HUES64 (cell line): Measurements from ENCODE around the gene RSL1D1.
A peak's percentile ranks its signal among the peaks of the same experiment; 100 is the strongest.
"Not testable (repeated sequence)": the region's sequence is repeated elsewhere in the genome, so short reads cannot be mapped to it uniquely, and the experiment has no call there.

ENCODE experiments used
- H3K27ac ChIP-seq: 2 replicates; pipeline ENCODE4 v1.7.0; 2013; ENCODE audit warnings: low read depth, low read length, inconsistent platforms
- H3K27me3 ChIP-seq: 2 replicates; pipeline ENCODE4 v1.6.1; 2013; ENCODE audit warnings: mild to moderate bottlenecking, low read length; ENCODE audit not compliant: insufficient read depth
- H3K36me3 ChIP-seq: 2 replicates; pipeline ENCODE4 v1.6.1; 2013; ENCODE audit warnings: mild to moderate bottlenecking, low read length; ENCODE audit not compliant: insufficient read depth
- H3K4me1 ChIP-seq: 2 replicates; pipeline ENCODE4 v1.6.1; 2013; ENCODE audit warnings: mild to moderate bottlenecking, low read length, moderate library complexity; ENCODE audit not compliant: insufficient read depth
- H3K4me3 ChIP-seq: 2 replicates; pipeline ENCODE4 v1.5.1; 2013; ENCODE audit warnings: mild to moderate bottlenecking, low read length, moderate library complexity
- H3K9ac ChIP-seq: 2 replicates; pipeline ENCODE4 v1.6.1; 2013; ENCODE audit warnings: mild to moderate bottlenecking, low read depth, low read length
- H3K9me3 ChIP-seq: 2 replicates; pipeline ENCODE4 v1.6.1; 2013; ENCODE audit warnings: low read depth, low read length; ENCODE audit not compliant: insufficient read depth
- WGBS: fragments of 150-250, 120-280 bp; methylation state at CpG from one replicate; pipeline ENCODE4 v1.1.7; 2013; ENCODE audit warnings: missing lambda C conversion rate; 5-methylcytosine and 5-hydroxymethylcytosine counted together

RSL1D1 gene

GRCh38 chr16:11819798-11820197 is 31.5 kb downstream of the RSL1D1 start:
- H3K36me3 ChIP-seq, result no peaks in the 10 kb centered on the region
- H3K9ac ChIP-seq, result no peak overlapping the region
- H3K27me3 ChIP-seq, result no peaks in the 10 kb centered on the region
- H3K4me1 ChIP-seq, result peaks cover 4% of the 10 kb centered on the region; the same call in 1 of the 2 replicates
- H3K27ac ChIP-seq, result no peak overlapping the region
- 95% methylated on average over 10 of the region's 10 CpGs for WGBS
- no peaks in the 10 kb centered on the region for H3K9me3 ChIP-seq
- H3K4me3 ChIP-seq, result no peak overlapping the region

GRCh38 chr16:11818970-11819369 is 32.4 kb downstream of the RSL1D1 start:
- not testable (repeated sequence) for H3K9me3 ChIP-seq, H3K27me3 ChIP-seq, H3K36me3 ChIP-seq, H3K4me1 ChIP-seq, H3K9ac ChIP-seq, H3K27ac ChIP-seq, H3K4me3 ChIP-seq
- 95% methylated on average over 13 of the region's 13 CpGs for WGBS

DNA sequence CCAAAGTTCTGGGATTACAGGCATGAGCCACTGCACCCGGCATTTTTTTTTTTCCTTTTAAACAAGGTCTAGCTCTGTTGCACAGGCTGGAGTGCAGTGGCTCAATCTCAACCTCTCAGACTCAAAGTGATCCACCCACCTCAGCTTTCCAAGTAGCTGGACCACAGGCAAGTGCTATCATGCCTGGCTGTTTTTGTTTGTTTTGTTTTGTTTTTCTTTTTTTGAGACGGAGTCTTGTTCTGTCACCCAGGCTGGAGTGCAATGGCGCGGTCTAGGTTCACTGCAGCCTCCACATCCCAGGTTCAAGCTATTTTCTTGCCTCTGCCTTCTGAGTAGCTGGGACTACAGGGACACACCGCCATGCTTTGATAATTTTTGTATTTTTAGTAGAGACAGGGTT is 35.2 kb downstream of the RSL1D1 start:
- Histone ChIP-seq H3K27ac (no peak overlapping the region), H3K36me3 (no peaks in the 10 kb centered on the region), H3K9ac (no peak overlapping the region), H3K4me3 (no peak overlapping the region), H3K9me3 (no peaks in the 10 kb centered on the region), H3K4me1 (no peaks in the 10 kb centered on the region), H3K27me3 (no peaks in the 10 kb centered on the region)
- WGBS, result 78% methylated on average over 5 of the region's 5 CpGs

DNA sequence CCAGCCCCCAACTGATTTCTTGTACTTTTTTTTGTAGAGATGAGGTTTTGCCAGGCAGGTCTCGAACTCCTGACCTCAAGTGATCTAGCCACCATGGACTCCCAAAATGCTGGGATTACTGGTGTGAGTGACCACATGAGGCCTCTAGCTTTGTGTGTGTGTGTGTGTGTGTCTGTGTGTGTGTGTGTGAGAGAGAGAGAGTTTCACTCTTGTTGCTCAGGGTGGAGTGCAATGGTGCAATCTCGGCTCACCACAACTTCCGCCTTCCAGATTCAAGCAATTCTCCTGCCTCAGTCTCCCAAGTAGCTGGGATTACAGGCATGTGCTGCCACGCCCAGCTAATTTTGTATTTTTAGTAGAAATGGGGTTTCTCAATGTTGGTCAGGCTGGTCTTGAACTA is 36.5 kb downstream of the RSL1D1 start:
- 98% methylated on average over 4 of the region's 4 CpGs for WGBS

DNA sequence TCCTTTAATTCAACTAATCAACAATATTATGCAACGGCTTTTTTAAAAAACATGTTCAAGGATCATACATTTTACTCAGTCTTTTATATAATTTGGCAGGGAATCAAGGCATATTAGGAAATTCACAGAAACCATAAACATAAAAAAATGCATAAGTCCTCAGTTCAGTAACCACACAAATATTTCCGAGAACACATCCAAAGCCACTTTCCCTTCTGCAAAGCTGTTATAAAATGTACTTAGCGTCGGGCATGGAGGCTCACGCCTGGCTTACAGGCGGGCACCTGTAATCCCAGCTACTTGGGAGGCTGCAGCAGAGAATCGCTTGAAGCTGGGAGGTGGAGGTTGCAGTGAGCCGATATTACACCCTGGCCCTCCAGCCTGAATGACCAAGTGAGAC is 44.6 kb downstream of the RSL1D1 start:
- Histone ChIP-seq H3K27me3 (no peaks in the 10 kb centered on the region), H3K4me1 (no peaks in the 10 kb centered on the region), H3K27ac (no peak overlapping the region), H3K9me3 (no peaks in the 10 kb centered on the region), H3K9ac (no peak overlapping the region), H3K4me3 (no peak overlapping the region), H3K36me3 (no peaks in the 10 kb centered on the region)
- WGBS, result 98% methylated on average over 6 of the region's 8 CpGs

More for the DNA sequence above, 36.5 kb downstream of the RSL1D1 start:
- not testable (repeated sequence) for H3K9ac ChIP-seq, H3K36me3 ChIP-seq, H3K27me3 ChIP-seq, H3K4me1 ChIP-seq, H3K4me3 ChIP-seq, H3K27ac ChIP-seq, H3K9me3 ChIP-seq

DNA sequence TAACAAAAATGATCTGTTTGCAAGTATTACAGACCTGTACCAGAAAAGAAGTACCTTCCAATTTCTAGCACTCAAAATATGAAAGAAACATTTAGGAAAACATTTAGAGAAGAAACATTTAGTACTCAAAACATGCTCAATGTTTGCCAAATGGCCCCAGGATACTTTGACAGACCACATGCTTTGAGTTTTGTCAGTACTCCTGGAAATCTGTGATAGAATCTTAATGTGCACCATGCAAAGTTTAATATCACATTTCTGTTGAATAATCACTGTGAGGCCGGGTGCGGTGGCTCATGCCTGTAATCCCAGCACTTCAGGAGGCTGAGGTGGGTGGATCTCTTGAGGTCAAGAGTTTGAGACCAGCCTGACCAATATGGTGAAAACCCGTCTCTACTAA is 45.8 kb downstream of the RSL1D1 start:
- no peaks in the 10 kb centered on the region for H3K9me3 ChIP-seq
- 94% methylated on average over 3 of the region's 3 CpGs for WGBS

GRCh38 chr16:11801481-11802021 is 49.8 kb downstream of the RSL1D1 start:
- H3K27ac ChIP-seq, result no peak overlapping the region
- 92% methylated on average over 3 of the region's 3 CpGs for WGBS
- peaks cover 8% of the 10 kb centered on the region; the same call in 1 of the 2 replicates for H3K4me1 ChIP-seq

More for the DNA sequence above, 45.8 kb downstream of the RSL1D1 start:
- Histone ChIP-seq H3K27me3 (no peaks in the 10 kb centered on the region), H3K36me3 (no peaks in the 10 kb centered on the region), H3K4me1 (no peaks in the 10 kb centered on the region), H3K9ac (no peak overlapping the region), H3K4me3 (no peak overlapping the region), H3K27ac (no peak overlapping the region)

DNA sequence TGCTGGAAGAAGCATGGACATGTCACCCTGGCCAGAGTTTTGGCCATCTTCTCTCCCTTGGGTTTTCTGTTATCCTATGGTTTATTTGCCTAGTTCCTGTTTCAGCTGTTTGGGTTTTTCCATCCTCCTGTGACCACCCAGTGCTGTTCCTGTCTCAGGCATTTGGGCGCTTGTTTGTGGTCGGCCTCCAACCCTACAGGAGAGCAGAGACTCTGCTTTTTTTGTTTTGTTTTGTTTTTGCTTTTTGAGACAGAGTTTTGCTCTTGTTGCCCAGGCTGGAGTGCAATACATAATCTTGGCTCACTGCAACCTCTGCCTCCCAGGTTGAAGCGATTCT is 51.0 kb downstream of the RSL1D1 start:
- Histone ChIP-seq H3K36me3 (no peaks in the 10 kb centered on the region), H3K4me1 (peaks cover 8% of the 10 kb centered on the region; the same call in 1 of the 2 replicates), H3K4me3 (no peak overlapping the region), H3K27ac (no peak overlapping the region), H3K27me3 (no peaks in the 10 kb centered on the region), H3K9me3 (no peaks in the 10 kb centered on the region), H3K9ac (no peak overlapping the region)
- 93% methylated on average over 3 of the region's 3 CpGs for WGBS

More at GRCh38 chr16:11801481-11802021, 49.8 kb downstream of the RSL1D1 start:
- H3K36me3 ChIP-seq, result no peaks in the 10 kb centered on the region
- no peak overlapping the region for H3K4me3 ChIP-seq
- H3K9ac ChIP-seq, result no peak overlapping the region
- no peaks in the 10 kb centered on the region for H3K9me3 ChIP-seq
- H3K27me3 ChIP-seq, result no peaks in the 10 kb centered on the region

GRCh38 chr16:11799509-11800381 is 51.6 kb downstream of the RSL1D1 start:
- Histone ChIP-seq H3K4me1 (peaks cover 8% of the 10 kb centered on the region; the same call in 1 of the 2 replicates), H3K36me3 (peaks cover 6% of the 10 kb centered on the region), H3K9ac (no peak overlapping the region), H3K4me3 (no peak overlapping the region), H3K27me3 (no peaks in the 10 kb centered on the region), H3K9me3 (no peaks in the 10 kb centered on the region), H3K27ac (no peak overlapping the region)
- 95% methylated on average over 13 of the region's 14 CpGs for WGBS

- Histone ChIP-seq H3K27ac (no peak overlapping the region), H3K36me3 (peaks cover 10% of the 10 kb centered on the region), H3K27me3 (no peaks in the 10 kb centered on the region), H3K4me1 (peaks cover 8% of the 10 kb centered on the region; the same call in 1 of the 2 replicates), H3K9me3 (no peaks in the 10 kb centered on the region), H3K9ac (no peak overlapping the region), H3K4me3 (peak overlapping the region; percentile 89; the same call in 1 of the 2 replicates)
- WGBS, result 95% methylated on average over 10 of the region's 10 CpGs
These were observed 52.3 kb downstream of the RSL1D1 start for GRCh38 chr16:11799017-11799381.

DNA sequence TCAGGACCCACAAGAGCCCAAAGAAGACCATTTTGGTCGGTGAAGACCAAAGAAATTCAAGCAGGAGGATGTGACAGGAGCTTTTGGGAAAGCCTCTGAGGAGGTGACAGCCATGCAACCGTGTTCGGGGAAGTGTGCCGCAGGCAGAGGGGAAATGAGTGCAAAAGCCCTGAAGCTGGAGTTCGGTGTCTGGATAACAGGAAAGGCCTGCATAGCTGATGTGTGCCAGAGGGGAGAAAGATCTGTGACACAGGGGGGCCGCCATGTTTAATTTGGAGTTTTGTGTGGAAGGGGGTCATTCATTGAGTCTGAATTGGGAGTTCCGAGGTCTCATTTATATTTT is 53.4 kb downstream of the RSL1D1 start:
- peak overlapping the region; percentile 98 for H3K27ac ChIP-seq
- 12% methylated on average over 7 of the region's 7 CpGs for WGBS
- H3K36me3 ChIP-seq, result peaks cover 10% of the 10 kb centered on the region
- H3K27me3 ChIP-seq, result no peaks in the 10 kb centered on the region
- H3K9ac ChIP-seq, result peak overlapping the region; percentile 91
- no peaks in the 10 kb centered on the region for H3K9me3 ChIP-seq
- peak overlapping the region; percentile 89 for H3K4me3 ChIP-seq
- H3K4me1 ChIP-seq, result peaks cover 8% of the 10 kb centered on the region; the same call in 1 of the 2 replicates
